Tibial nerve (tissue), 4 donors: ENCODE measurements around the gene GPR173. TPM values are rescaled to one million over a fixed set of nuclear protein-coding genes. Genes with fewer than 3 reads are reported as not detected.

Experiments
- DNase-seq, 2 donors: peaks; one replicate each; pipeline ENCODE4 v3.0.0-alpha.2; 2019; ENCODE audit warnings: low spot score in 2 of 2
- H3K27ac ChIP-seq, 4 donors: fragments of 200-600 bp; sonication (generic) in 3 of 4; one replicate each; pipeline ENCODE4 v1.5.1; 2017 to 2019; ENCODE audit warnings: mild to moderate bottlenecking in 1 of 4
- H3K27me3 ChIP-seq, 2 donors: fragments of 200-600 bp; sonication (generic) in 1 of 2; one replicate each; pipeline versions ENCODE4 v1.5.1 to v1.6.0; 2017 to 2019
- H3K36me3 ChIP-seq, 3 donors: fragments of 200-600 bp; sonication (generic); one replicate each; pipeline ENCODE4 v1.5.1; 2018 to 2019
- H3K4me1 ChIP-seq, 4 donors: fragments of 200-600 bp; sonication (generic) in 3 of 4; one replicate each; pipeline ENCODE4 v1.5.1; 2017 to 2019
- H3K4me3 ChIP-seq, 4 donors: fragments of 200-600 bp; sonication (generic) in 3 of 4; one replicate each; pipeline ENCODE4 v1.5.1; 2017 to 2019; ENCODE audit warnings: mild to moderate bottlenecking in 1 of 4, moderate library complexity in 1 of 4
- H3K9me3 ChIP-seq, 4 donors: fragments of 200-600 bp; sonication (generic) in 3 of 4; one replicate each; pipeline ENCODE4 v1.5.1; 2017 to 2019
- EP300 ChIP-seq, 2 donors: sonication (generic); formaldehyde crosslinking; IDR thresholded peaks; one replicate each; pipeline ENCODE4 v1.6.1; 2017; ENCODE audit warnings: antibody characterized with exemption in 2 of 2, mild to moderate bottlenecking in 1 of 2
- POLR2A ChIP-seq, 2 donors: fragments of 450-650 bp; IDR thresholded peaks; one replicate each; pipeline ENCODE4 v1.6.1; 2017; ENCODE audit warnings: antibody characterized with exemption in 2 of 2, mild to moderate bottlenecking in 2 of 2, moderate library complexity in 2 of 2
- WGBS, 2 donors: methylation state at CpG; one replicate each; pipeline ENCODE4 v1.1.5; 2018; 5-methylcytosine and 5-hydroxymethylcytosine counted together
- total RNA-seq, 4 donors: library from RNA; depleted of rRNA; stranded (reverse); fragments of >200 nt; gene quantifications; one replicate each; pipeline ENCODE4 v1.1.0, GENCODE V29; 2016
- TF ChIP-seq, protein P1 (sequence below), 5 experiments: fragments of 200-600 bp in 3 of 5; fragments of 450-650 bp in 2 of 5; sonication (generic) in 3 of 5; IDR thresholded peaks; one replicate each; pipeline ENCODE4 v1.5.1; 2016 to 2019; ENCODE audit warnings: antibody characterized with exemption in 5 of 5, mild to moderate bottlenecking in 3 of 5, moderate library complexity in 2 of 5

GPR173 gene
- total RNA-seq, 4 donors from 2014 or later, result 5.4 to 11.0 (median 8.0) TPM

DNA sequence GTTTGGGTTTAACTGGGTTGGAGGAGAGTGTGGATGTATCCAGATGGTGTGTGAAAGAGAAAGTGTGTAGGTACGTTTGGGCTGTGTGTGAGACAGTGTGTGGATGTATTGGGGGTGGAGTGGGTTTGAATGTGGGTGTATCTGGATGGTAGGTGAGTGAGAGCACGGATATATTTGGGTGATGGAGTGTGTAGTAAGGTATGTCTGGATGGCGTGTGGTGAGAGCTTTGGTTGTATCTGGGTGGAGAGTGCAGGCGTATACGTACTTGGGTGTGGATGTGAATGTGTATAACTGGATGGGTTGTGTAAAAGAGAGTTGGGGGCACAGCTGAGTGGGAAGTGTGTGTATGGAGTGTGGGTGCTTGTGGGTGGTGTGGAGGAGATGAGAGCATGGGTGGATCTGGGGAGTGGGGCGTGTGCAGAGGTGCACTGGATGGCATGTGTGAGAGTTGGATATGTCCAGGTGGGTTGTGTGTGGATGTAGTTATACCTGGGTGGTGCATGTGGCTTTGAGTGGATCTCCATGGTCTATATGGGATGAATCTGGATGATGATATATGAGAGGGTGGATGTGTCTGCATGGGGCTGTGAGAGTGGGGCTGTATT, 6.8 kb downstream of the GPR173 start:
- Histone ChIP-seq H3K27me3 (peaks cover 0 to 3% of the 10 kb centered on the region in 2 donors), H3K36me3 (no peaks in the 10 kb centered on the region), H3K4me1 (peaks cover 0 to 11% (median 0%) of the 10 kb centered on the region in 4 donors), H3K9me3 (no peaks in the 10 kb centered on the region), H3K27ac (no peak overlapping the region), H3K4me3 (no peak overlapping the region)
- TF ChIP-seq, protein P1, sequence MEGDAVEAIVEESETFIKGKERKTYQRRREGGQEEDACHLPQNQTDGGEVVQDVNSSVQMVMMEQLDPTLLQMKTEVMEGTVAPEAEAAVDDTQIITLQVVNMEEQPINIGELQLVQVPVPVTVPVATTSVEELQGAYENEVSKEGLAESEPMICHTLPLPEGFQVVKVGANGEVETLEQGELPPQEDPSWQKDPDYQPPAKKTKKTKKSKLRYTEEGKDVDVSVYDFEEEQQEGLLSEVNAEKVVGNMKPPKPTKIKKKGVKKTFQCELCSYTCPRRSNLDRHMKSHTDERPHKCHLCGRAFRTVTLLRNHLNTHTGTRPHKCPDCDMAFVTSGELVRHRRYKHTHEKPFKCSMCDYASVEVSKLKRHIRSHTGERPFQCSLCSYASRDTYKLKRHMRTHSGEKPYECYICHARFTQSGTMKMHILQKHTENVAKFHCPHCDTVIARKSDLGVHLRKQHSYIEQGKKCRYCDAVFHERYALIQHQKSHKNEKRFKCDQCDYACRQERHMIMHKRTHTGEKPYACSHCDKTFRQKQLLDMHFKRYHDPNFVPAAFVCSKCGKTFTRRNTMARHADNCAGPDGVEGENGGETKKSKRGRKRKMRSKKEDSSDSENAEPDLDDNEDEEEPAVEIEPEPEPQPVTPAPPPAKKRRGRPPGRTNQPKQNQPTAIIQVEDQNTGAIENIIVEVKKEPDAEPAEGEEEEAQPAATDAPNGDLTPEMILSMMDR (IDR thresholded peaks at IDR 0.05), result no peak
- TF ChIP-seq EP300 (IDR thresholded peaks at IDR 0.05) (no peak), POLR2A (IDR thresholded peaks at IDR 0.05) (no peak)
- DNase-seq, result no peak
- WGBS, 2 donors, result 77 to 88% methylated on average over 6 of the region's 6 CpGs

DNA sequence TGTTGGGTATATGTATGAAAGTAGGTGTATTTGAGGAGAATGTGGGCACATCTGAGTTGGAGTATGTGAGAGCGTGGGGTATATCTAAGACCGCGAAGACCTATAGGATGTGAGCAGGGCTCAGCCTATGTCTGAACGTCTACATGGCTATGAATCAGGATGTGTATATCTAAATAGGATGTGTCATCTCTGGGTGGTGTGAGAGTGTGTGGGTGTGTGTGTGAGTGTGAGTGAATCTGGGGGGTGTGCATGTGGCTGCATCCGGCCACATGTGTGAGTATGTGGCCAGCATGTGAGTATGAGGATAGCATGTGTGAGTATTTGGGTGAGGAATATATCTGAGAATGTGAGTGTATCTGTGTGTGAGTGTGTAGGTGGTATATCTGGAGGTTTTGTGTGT, 7.7 kb downstream of the GPR173 start:
- DNase-seq, result no peak
- TF ChIP-seq, protein P1 (IDR thresholded peaks at IDR 0.05), result no peak
- TF ChIP-seq POLR2A (IDR thresholded peaks at IDR 0.05) (no peak), EP300 (IDR thresholded peaks at IDR 0.05) (no peak)
- 87 to 89% methylated on average over 5 of the region's 5 CpGs for WGBS, 2 donors
- Histone ChIP-seq H3K27me3 (peaks cover 0 to 3% of the 10 kb centered on the region in 2 donors), H3K4me3 (no peak overlapping the region), H3K4me1 (peaks cover 0 to 2% (median 0%) of the 10 kb centered on the region in 4 donors), H3K36me3 (no peaks in the 10 kb centered on the region), H3K9me3 (no peaks in the 10 kb centered on the region), H3K27ac (no peak overlapping the region)

DNA sequence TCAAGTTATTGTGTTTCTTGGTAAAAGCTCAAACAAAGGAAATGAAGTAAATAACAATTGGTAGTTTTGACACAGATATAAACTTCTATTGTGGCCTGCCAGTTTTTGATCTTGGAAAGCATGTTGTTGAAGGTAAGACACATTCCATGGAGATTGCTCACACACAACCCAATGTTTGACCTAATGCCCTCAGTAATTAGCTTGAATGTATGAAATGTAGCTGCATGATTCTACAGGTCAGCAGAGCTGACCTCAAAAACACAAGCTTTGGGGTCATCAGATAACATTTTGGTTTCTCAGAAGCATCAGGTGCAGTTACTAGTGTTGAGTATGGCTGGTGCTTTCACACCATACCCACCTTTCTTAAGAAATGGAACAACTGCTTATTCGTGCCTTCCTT, 16.5 kb downstream of the GPR173 start:
- no peaks in the 10 kb centered on the region for H3K36me3 ChIP-seq
- peaks cover 0 to 6% of the 10 kb centered on the region in 2 donors for H3K27me3 ChIP-seq
- 70 to 86% methylated on average over 1 of the region's 1 CpG for WGBS, 2 donors
- no peaks in the 10 kb centered on the region for H3K4me1 ChIP-seq
- no peaks in the 10 kb centered on the region for H3K9me3 ChIP-seq
- no peak for DNase-seq
- H3K27ac ChIP-seq, result no peak overlapping the region
- H3K4me3 ChIP-seq, result no peak overlapping the region
- TF ChIP-seq, protein P1 (IDR thresholded peaks at IDR 0.05), result no peak
- TF ChIP-seq POLR2A (IDR thresholded peaks at IDR 0.05) (no peak), EP300 (IDR thresholded peaks at IDR 0.05) (no peak)

DNA sequence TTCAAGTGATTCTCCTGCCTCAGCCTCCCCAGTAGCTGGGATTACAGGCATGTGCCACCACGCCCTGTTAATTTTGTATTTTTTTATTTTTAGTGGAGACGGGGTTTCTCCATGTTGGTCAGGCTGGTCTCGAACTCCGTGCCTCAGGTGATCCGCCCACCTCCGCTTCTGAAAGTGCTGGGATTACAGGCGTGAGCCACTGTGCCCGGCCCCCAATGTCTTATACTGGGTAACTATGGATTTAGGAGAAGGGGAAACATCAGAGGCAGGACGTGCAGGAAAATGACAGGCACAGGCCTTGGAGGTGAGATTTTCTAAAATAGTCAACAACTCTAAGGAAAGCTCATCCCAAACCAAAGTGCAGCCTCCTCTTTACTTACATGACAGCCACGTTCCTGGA, 22.5 kb downstream of the GPR173 start:
- Histone ChIP-seq H3K36me3 (no peaks in the 10 kb centered on the region), H3K4me1 (peaks cover 0 to 16% (median 0%) of the 10 kb centered on the region in 4 donors), H3K27me3 (peaks cover 0 to 23% of the 10 kb centered on the region in 2 donors), H3K9me3 (no peaks in the 10 kb centered on the region), H3K4me3 (no peak overlapping the region), H3K27ac (peak overlapping the region; percentile 12 to 91 (median 79))
- WGBS, 2 donors, result 78 to 88% methylated on average over 10 of the region's 10 CpGs
- no peak for DNase-seq
- TF ChIP-seq POLR2A (IDR thresholded peaks at IDR 0.05), result no peak

DNA sequence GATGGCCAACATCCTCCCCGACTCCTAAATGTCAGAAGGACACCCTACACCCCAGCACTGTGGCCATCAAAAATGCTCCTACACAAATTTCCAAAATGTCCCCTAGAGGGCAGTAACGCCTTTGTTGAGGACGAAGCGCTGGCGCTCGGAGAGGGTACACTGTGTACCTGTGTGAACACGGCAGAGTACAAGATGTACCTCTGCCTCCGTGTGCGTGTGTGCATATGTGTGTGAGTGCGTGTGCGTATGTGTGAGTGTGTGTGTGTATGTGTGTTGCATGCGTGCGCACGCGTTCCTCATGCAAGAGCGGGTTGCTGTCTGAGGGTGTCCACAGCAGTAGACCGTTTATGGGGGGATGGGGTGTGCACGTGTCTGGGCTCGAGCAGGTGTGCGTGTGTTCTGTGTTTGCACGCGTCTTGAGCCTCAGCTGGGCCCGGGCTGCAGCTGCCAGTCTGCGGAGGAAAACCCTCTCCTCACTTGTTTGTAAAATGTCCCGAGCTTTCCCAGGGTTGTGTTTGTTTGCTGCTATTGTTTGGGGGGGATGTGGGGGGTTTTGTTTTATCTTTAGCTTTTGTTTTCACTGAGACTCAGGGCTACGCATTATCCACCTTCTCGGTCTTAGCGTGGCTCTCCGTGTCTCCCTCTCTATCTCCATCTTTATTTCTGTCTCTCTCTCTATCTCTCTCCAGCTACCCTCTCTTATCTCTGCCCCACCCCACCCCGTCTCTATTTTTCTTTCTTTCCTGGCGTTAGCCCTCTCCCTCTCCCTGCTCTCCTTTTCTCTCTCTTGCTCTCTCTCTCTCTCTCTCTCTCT, 23.2 kb downstream of the GPR173 start:
- H3K27me3 ChIP-seq, result peaks cover 0 to 23% of the 10 kb centered on the region in 2 donors
- no peaks in the 10 kb centered on the region for H3K9me3 ChIP-seq
- peaks cover 0 to 2% (median 0%) of the 10 kb centered on the region in 3 donors for H3K36me3 ChIP-seq
- WGBS, 2 donors, result 0 to 14% methylated on average over 16 to 31 of the region's 31 CpGs
- peak; percentile 64 to 80 for DNase-seq
- TF ChIP-seq, protein P1 (IDR thresholded peaks at IDR 0.05), result peak; percentile 55 to 86 (median 70)
- peak in 1 of 2 donors; percentile 56 for TF ChIP-seq POLR2A (IDR thresholded peaks at IDR 0.05)
- TF ChIP-seq EP300 (IDR thresholded peaks at IDR 0.05), result peak; percentile 97 to 99
- peak overlapping the region; percentile 71 to 91 (median 83) for H3K27ac ChIP-seq
- peak overlapping the region in 3 of 4 donors; percentile 30 to 49 (median 32) for H3K4me3 ChIP-seq
- peaks cover 0 to 16% (median 0%) of the 10 kb centered on the region in 4 donors for H3K4me1 ChIP-seq
